Heart right ventricle (tissue), 16 donors: ENCODE results near the gene LHX2. TPM values are rescaled to one million over a fixed set of nuclear protein-coding genes. Genes with fewer than 3 reads are reported as not detected.

ENCODE experiments used
- ATAC-seq, 8 donors: fragments of 200-7000 bp; cut with Tn5 transposase; one replicate each; pipeline ENCODE4 v1.9.1; 2020; ENCODE audit warnings: mild to moderate bottlenecking in 8 of 8, moderate library complexity in 8 of 8, moderate number of reproducible peaks in 1 of 8
- DNase-seq, 2 donors: peaks; one replicate each; pipeline ENCODE4 v3.0.0-alpha.2; 2020
- H3K27ac ChIP-seq, 10 donors: fragments of 200-600 bp; sonication (generic) in 2 of 10; one replicate each; pipeline versions ENCODE4 v1.5.0 to v1.8.0; 2020 to 2022; ENCODE audit warnings: mild to moderate bottlenecking in 3 of 10
- H3K27me3 ChIP-seq, 7 donors: fragments of 200-600 bp; one replicate each; pipeline ENCODE4 v1.8.0; 2021 to 2022; ENCODE audit warnings: mild to moderate bottlenecking in 2 of 7
- H3K36me3 ChIP-seq, 9 donors: fragments of 200-600 bp; sonication (generic) in 1 of 9; one replicate each; pipeline versions ENCODE4 v1.5.0 to v1.8.0; 2020 to 2022; ENCODE audit warnings: mild to moderate bottlenecking in 2 of 9
- H3K4me1 ChIP-seq, 9 donors: fragments of 200-600 bp; sonication (generic) in 1 of 9; one replicate each; pipeline versions ENCODE4 v1.5.0 to v1.8.0; 2020 to 2022; ENCODE audit warnings: mild to moderate bottlenecking in 4 of 9
- H3K4me3 ChIP-seq, 10 donors: fragments of 200-600 bp; sonication (generic) in 2 of 10; one replicate each; pipeline versions ENCODE4 v1.5.0 to v1.8.0; 2020 to 2022; ENCODE audit warnings: mild to moderate bottlenecking in 7 of 10, moderate library complexity in 2 of 10
- H3K9me3 ChIP-seq, 11 donors: fragments of 200-600 bp in 10 of 11; sonication (generic) in 2 of 11; one replicate each; pipeline versions ENCODE4 v1.5.0 to v1.8.0; 2013 to 2022; ENCODE audit warnings: mild to moderate bottlenecking in 2 of 11, control low read depth in 1 of 11, moderate library complexity in 1 of 11
- CTCF ChIP-seq, 9 donors: fragments of 200-600 bp; sonication (generic) in 2 of 9; IDR thresholded peaks; one replicate each; pipeline versions ENCODE4 v1.5.0 to v1.8.0; 2021 to 2022; ENCODE audit warnings: antibody characterized with exemption in 9 of 9, mild to moderate bottlenecking in 5 of 9, moderate library complexity in 1 of 9
- WGBS, 2 donors: extraction: QIAGEN DNeasy Blood & Tissue Kit; methylation state at CpG; one replicate each; pipeline ENCODE4 v1.1.7; 2013; ENCODE audit warnings: inconsistent platforms in 1 of 2; 5-methylcytosine and 5-hydroxymethylcytosine counted together
- intact Hi-C, 10 donors: fragments of 100-400 bp; cut with DNase I; formaldehyde crosslinking; loops; one replicate each; pipeline versions ENCODE4 v1.11.1 to v1.14.2; 2022
- polyA plus RNA-seq, 2 donors: library from polyadenylated mRNA; stranded (reverse); fragments of 200-250 nt; gene quantifications; one replicate each; pipeline ENCODE4 v1.2.3, GENCODE V29; 2013
- total RNA-seq, 10 donors: library from RNA; stranded (reverse); fragmentation: NEBNext Ultra II Directional in 3 of 10; extraction: Animal tissue kit (Norgen Biotek cat#: 25700) in 3 of 10; gene quantifications; one replicate each; pipeline versions ENCODE4 v1.2.1 to v1.2.4, GENCODE V29; 2021 to 2023
- donor health status: Arrhythmogenic right ventricular cardiomyopathy.
- donor health status: ischemic (EF 13 %, LVEDD 7.1; RV severe dilation, severe dysfunction).
- donor health status: healthy with polysubstance abuse.
- donor health status: DM: no; HTN: yes; CAD: no.
- donor health status: DM: no; HTN: no; CAD: no.
- donor health status: ischemic (EF 25% LVEDD 6.9; RV normal size, moderate dysfunction).
- donor health status: ischemic (EF 25% LVEDD 5.7; RV mildly dilated, moderate dysfunction).
- donor health status: healthy.
- donor health status: DM: yes; HTN: yes; CAD: no.
- donor health status: Ischemic cardiomyopathy.
- donor health status: ischemic (EF 35%, LVEDD 5.7; RV mildly dilated, moderate dysfunction).
- donor health status: nonischemic (EF 11% LVEDD 7.7; RV severe dilation, severe dysfunction).
- donor health status: DM: yes; HTN: yes; CAD: no.
- donor health status: PGD.
- donor health status: ischemic (EF 29% LVEDD 5.4; RV normal size, mild dysfunction).
- donor health status: nonischemic (EF 23%, LVEDD 6.1; RV moderate dilation, normal function).

LHX2 gene
- total and polyA plus RNA-seq, 12 donors: 0.19 to 0.42 (median 0.37) TPM; not detected in 7

GRCh38 chr9:124016175-124017050, 4.8 kb downstream of the LHX2 start:
- H3K36me3 ChIP-seq: no peaks in the 10 kb centered on the region
- no peak overlapping the region for H3K4me3 ChIP-seq
- H3K9me3 ChIP-seq: no peaks in the 10 kb centered on the region
- ATAC-seq: no peak
- no peak for DNase-seq
- H3K27ac ChIP-seq: no peak overlapping the region
- peaks cover 44 to 100% (median 100%) of the 10 kb centered on the region in 7 donors for H3K27me3 ChIP-seq
- peaks cover 13 to 59% (median 37%) of the 10 kb centered on the region in 9 donors for H3K4me1 ChIP-seq
- WGBS, 2 donors: 23 to 25% methylated on average over 45 of the region's 45 CpGs
- intact Hi-C loops: no loop called here
- TF ChIP-seq CTCF (IDR thresholded peaks at IDR 0.05): no peak

- intact Hi-C loops: no loop called here
- 5 to 9% methylated on average over 47 to 73 of the region's 73 CpGs for WGBS, 2 donors
- Histone ChIP-seq H3K36me3 (no peaks in the 10 kb centered on the region), H3K27me3 (peaks cover 35 to 100% (median 100%) of the 10 kb centered on the region in 7 donors), H3K9me3 (no peaks in the 10 kb centered on the region), H3K27ac (no peak overlapping the region), H3K4me3 (peak overlapping the region in 9 of 10 donors; percentile 22 to 49 (median 39)), H3K4me1 (peaks cover 9 to 51% (median 31%) of the 10 kb centered on the region in 9 donors)
- no peak for TF ChIP-seq CTCF (IDR thresholded peaks at IDR 0.05)
- peak in 1 of 8 donors; percentile 17 for ATAC-seq
- no peak for DNase-seq
Measured at GRCh38 chr9:124017051-124017928, 5.7 kb downstream of the LHX2 start.

GRCh38 chr9:124017929-124018729, 6.6 kb downstream of the LHX2 start:
- no peak for TF ChIP-seq CTCF (IDR thresholded peaks at IDR 0.05)
- ATAC-seq: peak in 1 of 8 donors; percentile 33
- DNase-seq: no peak
- peak overlapping the region; percentile 14 to 49 (median 38) for H3K4me3 ChIP-seq
- peaks cover 40 to 100% (median 100%) of the 10 kb centered on the region in 7 donors for H3K27me3 ChIP-seq
- H3K36me3 ChIP-seq: no peaks in the 10 kb centered on the region
- no peaks in the 10 kb centered on the region for H3K9me3 ChIP-seq
- peaks cover 6 to 43% (median 23%) of the 10 kb centered on the region in 9 donors for H3K4me1 ChIP-seq
- intact Hi-C loops: no loop called here
- no peak overlapping the region for H3K27ac ChIP-seq
- WGBS, 2 donors: 2 to 3% methylated on average over 63 to 64 of the region's 64 CpGs
